Osteocyte (in vitro differentiated cells): Measurements from ENCODE around the gene TRIM16. TPM values are rescaled to one million over a fixed set of nuclear protein-coding genes. Genes with fewer than 3 reads are reported as not detected.

Experiments used
- DNase-seq: peaks from one replicate; pipeline ENCODE4 v3.0.0; 2021; ENCODE audit warnings: mixed read lengths; ENCODE audit not compliant: unreplicated experiment; ENCODE audit errors: extremely low spot score
- H3K27ac Mint-ChIP-seq: one replicate; pipeline ENCODE4 v1.8.0; 2021; ENCODE audit warnings: mild to moderate bottlenecking, mixed read lengths; ENCODE audit not compliant: unreplicated experiment
- H3K27me3 Mint-ChIP-seq: one replicate; pipeline ENCODE4 v1.8.0; 2021; ENCODE audit warnings: mixed read lengths; ENCODE audit not compliant: unreplicated experiment
- H3K36me3 Mint-ChIP-seq: one replicate; pipeline ENCODE4 v1.8.0; 2021; ENCODE audit warnings: mixed read lengths; ENCODE audit not compliant: unreplicated experiment
- H3K4me1 Mint-ChIP-seq: one replicate; pipeline ENCODE4 v1.8.0; 2021; ENCODE audit warnings: mixed read lengths; ENCODE audit not compliant: unreplicated experiment
- H3K4me3 Mint-ChIP-seq: one replicate; pipeline ENCODE4 v1.8.0; 2021; ENCODE audit warnings: mild to moderate bottlenecking, moderate library complexity, mixed read lengths; ENCODE audit not compliant: unreplicated experiment
- H3K9me3 Mint-ChIP-seq: one replicate; pipeline ENCODE4 v1.8.0; 2021; ENCODE audit warnings: mixed read lengths; ENCODE audit not compliant: unreplicated experiment
- total RNA-seq: library from RNA; stranded (reverse); gene quantifications from 2 replicates; pipeline ENCODE4 v1.2.1, GENCODE V29; 2021
- TF ChIP-seq, protein P1 (sequence below): fragments of 200-600 bp; sonication (generic); IDR thresholded peaks from 2 replicates; pipeline ENCODE4 v1.5.0; 2021; ENCODE audit warnings: antibody characterized with exemption, mild to moderate bottlenecking, moderate library complexity

Gene TRIM16
- total RNA-seq, 1 donor from 2014 or later = 23.5 TPM

DNA sequence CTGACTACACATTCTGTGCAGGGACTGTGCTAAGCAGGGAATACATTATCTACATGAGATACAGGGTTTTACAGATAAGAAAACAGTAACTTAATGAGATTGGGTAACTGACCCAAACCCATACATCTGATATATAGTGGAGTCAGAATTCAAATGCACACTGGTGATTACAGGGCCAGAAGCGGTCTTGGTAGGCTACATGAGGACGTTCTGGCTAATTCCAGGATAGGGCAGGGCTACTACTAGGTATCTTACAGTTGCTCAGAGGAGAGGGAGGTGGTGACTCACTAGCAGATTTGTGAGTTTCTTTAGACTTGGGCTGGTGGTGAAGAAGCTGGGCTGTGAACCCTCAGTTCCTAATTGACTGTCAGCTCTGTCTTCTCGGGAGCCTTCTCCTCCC is 21.4 kb downstream of the TRIM16 start:
- peaks cover 9% of the 10 kb centered on the region for H3K36me3 Mint-ChIP-seq
- no peaks in the 10 kb centered on the region for H3K27me3 Mint-ChIP-seq
- TF ChIP-seq, protein P1, sequence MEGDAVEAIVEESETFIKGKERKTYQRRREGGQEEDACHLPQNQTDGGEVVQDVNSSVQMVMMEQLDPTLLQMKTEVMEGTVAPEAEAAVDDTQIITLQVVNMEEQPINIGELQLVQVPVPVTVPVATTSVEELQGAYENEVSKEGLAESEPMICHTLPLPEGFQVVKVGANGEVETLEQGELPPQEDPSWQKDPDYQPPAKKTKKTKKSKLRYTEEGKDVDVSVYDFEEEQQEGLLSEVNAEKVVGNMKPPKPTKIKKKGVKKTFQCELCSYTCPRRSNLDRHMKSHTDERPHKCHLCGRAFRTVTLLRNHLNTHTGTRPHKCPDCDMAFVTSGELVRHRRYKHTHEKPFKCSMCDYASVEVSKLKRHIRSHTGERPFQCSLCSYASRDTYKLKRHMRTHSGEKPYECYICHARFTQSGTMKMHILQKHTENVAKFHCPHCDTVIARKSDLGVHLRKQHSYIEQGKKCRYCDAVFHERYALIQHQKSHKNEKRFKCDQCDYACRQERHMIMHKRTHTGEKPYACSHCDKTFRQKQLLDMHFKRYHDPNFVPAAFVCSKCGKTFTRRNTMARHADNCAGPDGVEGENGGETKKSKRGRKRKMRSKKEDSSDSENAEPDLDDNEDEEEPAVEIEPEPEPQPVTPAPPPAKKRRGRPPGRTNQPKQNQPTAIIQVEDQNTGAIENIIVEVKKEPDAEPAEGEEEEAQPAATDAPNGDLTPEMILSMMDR = no peak
- no peak overlapping the region for H3K27ac Mint-ChIP-seq
- DNase-seq = no peak
- no peaks in the 10 kb centered on the region for H3K9me3 Mint-ChIP-seq
- H3K4me1 Mint-ChIP-seq = peaks cover 11% of the 10 kb centered on the region
- no peak overlapping the region for H3K4me3 Mint-ChIP-seq

- no peak for DNase-seq
- Mint-ChIP-seq H3K4me1 (peaks cover 17% of the 10 kb centered on the region), H3K27me3 (no peaks in the 10 kb centered on the region), H3K36me3 (peaks cover 9% of the 10 kb centered on the region), H3K9me3 (no peaks in the 10 kb centered on the region), H3K4me3 (no peak overlapping the region), H3K27ac (no peak overlapping the region)
- TF ChIP-seq, protein P1 = no peak
Measured at GRCh38 chr17:15660077-15660476, 24.0 kb downstream of the TRIM16 start.

GRCh38 chr17:15659663-15660062 is 24.4 kb downstream of the TRIM16 start:
- TF ChIP-seq, protein P1 = no peak
- Mint-ChIP-seq H3K4me3 (no peak overlapping the region), H3K4me1 (peaks cover 21% of the 10 kb centered on the region), H3K27me3 (no peaks in the 10 kb centered on the region), H3K27ac (no peak overlapping the region), H3K9me3 (no peaks in the 10 kb centered on the region), H3K36me3 (peaks cover 9% of the 10 kb centered on the region)
- no peak for DNase-seq

- Mint-ChIP-seq H3K9me3 (no peaks in the 10 kb centered on the region), H3K4me1 (peaks cover 26% of the 10 kb centered on the region), H3K4me3 (no peak overlapping the region), H3K27ac (no peak overlapping the region), H3K27me3 (no peaks in the 10 kb centered on the region), H3K36me3 (peaks cover 6% of the 10 kb centered on the region)
- DNase-seq = no peak
- TF ChIP-seq, protein P1 = no peak
Measured at GRCh38 chr17:15659236-15659635, 24.9 kb downstream of the TRIM16 start.

- Mint-ChIP-seq H3K4me3 (no peak overlapping the region), H3K4me1 (peaks cover 33% of the 10 kb centered on the region), H3K36me3 (peaks cover 2% of the 10 kb centered on the region), H3K27ac (no peak overlapping the region), H3K27me3 (no peaks in the 10 kb centered on the region), H3K9me3 (no peaks in the 10 kb centered on the region)
- TF ChIP-seq, protein P1 = no peak
- DNase-seq = no peak
Measured at GRCh38 chr17:15658296-15658695, 25.8 kb downstream of the TRIM16 start.
